NCI-H2196 (cell line): Measurements from ENCODE around the gene FBXO44.

Experiments
- DNase-seq: peaks from one replicate; lab custom pipeline; 2025; ENCODE audit not compliant: unreplicated experiment; lab: John Stamatoyannopoulos, UW

Gene FBXO44

DNA sequence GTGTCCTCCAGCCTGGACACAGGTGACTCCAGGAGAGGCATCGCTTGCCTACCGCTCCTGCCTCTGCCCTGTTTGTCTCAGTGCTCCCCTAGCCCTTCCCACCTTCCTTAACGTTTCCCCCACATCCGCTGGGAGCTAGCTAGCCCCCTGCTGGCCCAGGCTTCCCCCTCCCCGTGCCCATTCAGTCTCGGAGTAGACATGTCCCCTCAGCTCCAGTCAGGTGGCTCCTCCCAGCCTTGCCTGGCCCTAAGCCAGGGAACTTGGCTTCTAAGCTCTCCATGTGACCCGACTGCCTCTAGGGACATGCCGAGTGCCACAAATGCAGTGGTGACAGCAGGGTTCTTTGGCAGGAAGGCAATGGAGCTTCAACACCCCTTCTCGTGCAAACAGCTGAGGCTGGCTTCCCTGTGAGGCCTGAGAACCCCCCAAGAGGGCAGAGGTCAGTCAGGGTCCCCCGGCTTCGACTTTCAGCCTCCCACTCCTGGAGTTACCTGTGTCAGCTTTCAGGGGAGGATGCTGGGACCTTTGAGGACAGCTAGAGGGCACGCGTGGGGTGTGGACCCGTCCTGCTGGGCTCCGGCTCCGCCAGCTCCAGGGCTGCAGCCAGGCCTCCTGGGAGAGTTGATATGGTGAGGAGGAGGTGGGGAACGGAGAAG is 53.1 kb downstream of the FBXO44 start:
- peak; percentile 24 for DNase-seq

GRCh38 chr1:11708554-11709350 is 54.1 kb downstream of the FBXO44 start:
- DNase-seq, result no peak

DNA sequence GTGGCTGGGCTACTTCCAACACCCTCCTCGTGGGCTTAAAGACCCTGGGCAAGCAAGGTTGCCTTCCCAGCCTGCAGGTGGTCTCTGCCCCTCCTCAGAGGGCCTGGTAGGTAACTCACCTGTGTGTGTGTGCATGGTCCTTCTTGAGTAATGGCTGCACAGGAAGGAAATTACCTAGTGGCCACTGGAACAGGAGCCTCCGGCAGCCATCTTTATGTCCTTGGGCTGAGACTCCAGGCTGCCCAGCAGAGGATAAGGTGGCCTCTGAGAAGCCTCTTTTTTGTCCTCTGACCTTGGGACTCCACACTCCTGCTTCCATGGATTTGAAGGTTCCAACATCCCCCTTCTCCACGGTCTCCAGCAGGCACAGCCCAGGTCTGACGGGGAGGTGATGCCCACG is 56.8 kb downstream of the FBXO44 start:
- no peak for DNase-seq

GRCh38 chr1:11712285-11712684 is 57.6 kb downstream of the FBXO44 start:
- no peak for DNase-seq
